Measurements from ENCODE around the gene PRSS22.

GRCh38 chr16:2883458-2883908 is 25.5 kb upstream of the PRSS22 start:
- TF ChIP-seq EZH2 (optimal IDR thresholded peaks at IDR 0.05; ENCODE audit: low read depth, low read length): no peak
- TF ChIP-seq, protein P1, sequence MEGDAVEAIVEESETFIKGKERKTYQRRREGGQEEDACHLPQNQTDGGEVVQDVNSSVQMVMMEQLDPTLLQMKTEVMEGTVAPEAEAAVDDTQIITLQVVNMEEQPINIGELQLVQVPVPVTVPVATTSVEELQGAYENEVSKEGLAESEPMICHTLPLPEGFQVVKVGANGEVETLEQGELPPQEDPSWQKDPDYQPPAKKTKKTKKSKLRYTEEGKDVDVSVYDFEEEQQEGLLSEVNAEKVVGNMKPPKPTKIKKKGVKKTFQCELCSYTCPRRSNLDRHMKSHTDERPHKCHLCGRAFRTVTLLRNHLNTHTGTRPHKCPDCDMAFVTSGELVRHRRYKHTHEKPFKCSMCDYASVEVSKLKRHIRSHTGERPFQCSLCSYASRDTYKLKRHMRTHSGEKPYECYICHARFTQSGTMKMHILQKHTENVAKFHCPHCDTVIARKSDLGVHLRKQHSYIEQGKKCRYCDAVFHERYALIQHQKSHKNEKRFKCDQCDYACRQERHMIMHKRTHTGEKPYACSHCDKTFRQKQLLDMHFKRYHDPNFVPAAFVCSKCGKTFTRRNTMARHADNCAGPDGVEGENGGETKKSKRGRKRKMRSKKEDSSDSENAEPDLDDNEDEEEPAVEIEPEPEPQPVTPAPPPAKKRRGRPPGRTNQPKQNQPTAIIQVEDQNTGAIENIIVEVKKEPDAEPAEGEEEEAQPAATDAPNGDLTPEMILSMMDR (IDR thresholded peaks at IDR 0.05; ENCODE audit: low read length): no peak
- no peak for TF ChIP-seq EZH2phosphoT487 (IDR thresholded peaks at IDR 0.05; ENCODE audit: low read length)
